Endometrium (tissue), 2 donors: Measurements from ENCODE around the gene LGR5.

Experiments used
- FAIRE-seq: peaks from 2 replicates; lab custom pipeline; 2012; peaks lifted over from hg19 to GRCh38; lab: Jason Lieb, UNC
- donor health status: control.
- donor health status: control.

Gene LGR5

GRCh38 chr12:71594214-71594948, 154.8 kb downstream of the LGR5 start:
- no peak for FAIRE-seq

GRCh38 chr12:71599210-71599609, 159.6 kb downstream of the LGR5 start:
- no peak for FAIRE-seq

GRCh38 chr12:71601546-71601945, 161.9 kb downstream of the LGR5 start:
- FAIRE-seq, result no peak

- FAIRE-seq, result no peak
Observed at GRCh38 chr12:71602761-71603577, 163.4 kb downstream of the LGR5 start.

GRCh38 chr12:71605039-71605438, 165.4 kb downstream of the LGR5 start:
- FAIRE-seq, result no peak

- no peak for FAIRE-seq
Observed at GRCh38 chr12:71607494-71608330, 168.1 kb downstream of the LGR5 start.

- FAIRE-seq, result no peak
Observed at GRCh38 chr12:71610031-71610795, 170.6 kb downstream of the LGR5 start.

- FAIRE-seq, result no peak
Observed at GRCh38 chr12:71621938-71622337, 182.3 kb downstream of the LGR5 start.

- no peak for FAIRE-seq
Observed at GRCh38 chr12:71625476-71625875, 185.9 kb downstream of the LGR5 start.

- FAIRE-seq, result no peak
Observed at GRCh38 chr12:71626098-71626497, 186.5 kb downstream of the LGR5 start.

- no peak for FAIRE-seq
Observed at GRCh38 chr12:71626768-71627167, 187.2 kb downstream of the LGR5 start.

GRCh38 chr12:71627438-71628002, 187.9 kb downstream of the LGR5 start:
- FAIRE-seq, result peak; percentile 26
